ENCODE results near the gene RAPGEF4.

- TF ChIP-seq POLR2A (IDR thresholded peaks at IDR 0.05) (no peak), CTCF (IDR thresholded peaks at IDR 0.05) (no peak)
Measured at GRCh38 chr2:172848519-172848918, 112.9 kb downstream of the RAPGEF4 start.
